ENCODE results near the gene SLC37A3. TPM values are rescaled to one million over a fixed set of nuclear protein-coding genes. Genes with fewer than 3 reads are reported as not detected.
A peak's percentile ranks its signal among the peaks of the same experiment; 100 is the strongest.

Gene SLC37A3
- total RNA-seq, 1 donor from 2014 or later = 84.5 TPM

DNA sequence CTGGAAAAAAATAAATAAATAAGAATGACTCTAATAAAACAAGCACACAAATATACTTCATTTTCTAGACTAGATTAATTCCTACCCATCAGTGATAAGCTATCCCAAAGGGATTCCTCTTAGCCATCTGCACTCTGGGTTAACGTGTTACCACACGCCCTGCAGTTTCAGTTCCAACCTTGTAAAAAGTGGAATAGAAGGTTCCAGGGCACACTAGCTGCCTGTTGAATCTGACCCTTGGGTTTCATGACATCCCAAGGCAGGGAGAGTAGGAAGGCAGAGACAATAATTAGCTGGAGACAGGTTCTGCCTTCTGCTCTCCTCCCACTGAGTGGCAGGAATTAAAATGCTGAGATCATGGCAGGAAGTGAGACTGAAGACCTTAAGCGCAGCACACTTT, 33.5 kb downstream of the SLC37A3 start:
- H3K4me1 Mint-ChIP-seq (ENCODE audit: low read depth, unreplicated experiment) = peaks cover 13% of the 10 kb centered on the region
- H3K4me3 Mint-ChIP-seq (ENCODE audit: unreplicated experiment) = no peak overlapping the region
- H3K27me3 Mint-ChIP-seq (ENCODE audit: unreplicated experiment) = peaks cover 8% of the 10 kb centered on the region
- peaks cover 10% of the 10 kb centered on the region for H3K9me3 Mint-ChIP-seq (ENCODE audit: unreplicated experiment)
- TF ChIP-seq CTCF (IDR thresholded peaks at IDR 0.05; ENCODE audit: partially characterized antibody, unreplicated experiment) = no peak
- H3K27ac Mint-ChIP-seq (ENCODE audit: unreplicated experiment) = peak overlapping the region; percentile 12
- peaks cover 11% of the 10 kb centered on the region for H3K36me3 Mint-ChIP-seq (ENCODE audit: unreplicated experiment)
- DNase-seq = no peak

- no peak for DNase-seq
- Mint-ChIP-seq H3K27me3 (ENCODE audit: unreplicated experiment) (peaks cover 6% of the 10 kb centered on the region), H3K36me3 (ENCODE audit: unreplicated experiment) (peaks cover 6% of the 10 kb centered on the region), H3K9me3 (ENCODE audit: unreplicated experiment) (peaks cover 4% of the 10 kb centered on the region), H3K4me3 (ENCODE audit: unreplicated experiment) (no peak overlapping the region), H3K27ac (ENCODE audit: unreplicated experiment) (peak overlapping the region; percentile 60), H3K4me1 (ENCODE audit: low read depth, unreplicated experiment) (peaks cover 10% of the 10 kb centered on the region)
- TF ChIP-seq CTCF (IDR thresholded peaks at IDR 0.05; ENCODE audit: partially characterized antibody, unreplicated experiment) = no peak
Measured at GRCh38 chr7:140360697-140361229, 37.6 kb downstream of the SLC37A3 start.

DNA sequence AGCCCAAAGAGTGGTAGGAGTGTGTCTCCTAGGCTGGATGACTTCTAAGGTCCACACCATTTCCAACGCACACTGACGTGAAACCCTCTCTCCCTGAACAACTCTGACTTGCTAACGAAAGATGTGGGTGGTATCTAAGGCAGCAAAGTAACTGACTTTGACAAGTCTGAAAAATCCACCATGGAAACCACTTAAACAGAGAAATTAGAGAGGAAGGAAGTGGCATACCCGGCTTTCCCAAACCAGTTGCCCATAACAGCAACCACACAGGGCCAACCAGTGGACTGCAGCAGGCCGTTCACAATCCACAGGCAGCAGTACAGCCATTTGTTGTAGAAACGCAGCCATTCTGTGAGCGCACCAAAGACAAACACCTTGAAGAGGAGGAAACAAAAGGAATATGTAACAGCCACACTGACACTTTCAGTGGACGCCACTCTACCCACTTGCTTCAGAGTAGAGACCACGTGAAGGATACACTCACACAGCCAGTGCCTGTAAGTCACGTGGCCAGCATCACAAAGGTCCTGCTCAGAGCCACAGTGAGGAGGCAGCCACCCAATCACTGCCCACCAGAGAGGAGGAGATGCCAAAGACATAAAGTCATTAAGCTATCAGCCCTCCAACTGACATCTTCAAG, 39.8 kb downstream of the SLC37A3 start:
- peaks cover 2% of the 10 kb centered on the region for H3K4me1 Mint-ChIP-seq (ENCODE audit: low read depth, unreplicated experiment)
- peaks cover 13% of the 10 kb centered on the region for H3K36me3 Mint-ChIP-seq (ENCODE audit: unreplicated experiment)
- H3K27ac Mint-ChIP-seq (ENCODE audit: unreplicated experiment) = no peak overlapping the region
- no peak overlapping the region for H3K4me3 Mint-ChIP-seq (ENCODE audit: unreplicated experiment)
- peaks cover 4% of the 10 kb centered on the region for H3K9me3 Mint-ChIP-seq (ENCODE audit: unreplicated experiment)
- peaks cover 6% of the 10 kb centered on the region for H3K27me3 Mint-ChIP-seq (ENCODE audit: unreplicated experiment)
- DNase-seq = no peak
- no peak for TF ChIP-seq CTCF (IDR thresholded peaks at IDR 0.05; ENCODE audit: partially characterized antibody, unreplicated experiment)

GRCh38 chr7:140358024-140358411, 40.3 kb downstream of the SLC37A3 start:
- H3K36me3 Mint-ChIP-seq (ENCODE audit: unreplicated experiment) = peaks cover 13% of the 10 kb centered on the region
- TF ChIP-seq CTCF (IDR thresholded peaks at IDR 0.05; ENCODE audit: partially characterized antibody, unreplicated experiment) = no peak
- H3K27ac Mint-ChIP-seq (ENCODE audit: unreplicated experiment) = no peak overlapping the region
- no peak for DNase-seq
- no peak overlapping the region for H3K4me3 Mint-ChIP-seq (ENCODE audit: unreplicated experiment)
- peaks cover 4% of the 10 kb centered on the region for H3K9me3 Mint-ChIP-seq (ENCODE audit: unreplicated experiment)
- peaks cover 2% of the 10 kb centered on the region for H3K4me1 Mint-ChIP-seq (ENCODE audit: low read depth, unreplicated experiment)
- peaks cover 6% of the 10 kb centered on the region for H3K27me3 Mint-ChIP-seq (ENCODE audit: unreplicated experiment)

DNA sequence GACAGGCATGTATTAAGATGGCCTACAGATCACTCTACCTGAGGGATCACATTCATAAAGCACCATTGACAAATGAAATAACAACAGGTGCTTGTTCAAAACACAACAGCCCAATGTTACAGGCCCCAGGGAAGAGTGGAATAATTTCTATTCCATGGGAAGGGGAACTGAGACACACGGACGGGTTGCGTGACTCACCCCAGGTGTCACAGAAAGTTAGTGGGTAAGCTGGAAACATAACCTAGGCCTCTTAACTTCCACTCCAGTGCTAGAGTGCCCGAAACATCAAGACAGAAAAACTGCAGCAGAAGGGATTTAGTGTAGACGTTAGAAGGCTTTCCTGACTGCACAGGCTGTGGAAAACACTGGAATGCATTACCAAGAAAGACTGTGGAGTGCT, 48.3 kb downstream of the SLC37A3 start:
- Mint-ChIP-seq H3K9me3 (ENCODE audit: unreplicated experiment) (peaks cover 3% of the 10 kb centered on the region), H3K4me1 (ENCODE audit: low read depth, unreplicated experiment) (peaks cover 13% of the 10 kb centered on the region), H3K27ac (ENCODE audit: unreplicated experiment) (no peak overlapping the region), H3K27me3 (ENCODE audit: unreplicated experiment) (no peaks in the 10 kb centered on the region), H3K36me3 (ENCODE audit: unreplicated experiment) (peaks cover 12% of the 10 kb centered on the region), H3K4me3 (ENCODE audit: unreplicated experiment) (no peak overlapping the region)
- no peak for TF ChIP-seq CTCF (IDR thresholded peaks at IDR 0.05; ENCODE audit: partially characterized antibody, unreplicated experiment)
- DNase-seq = no peak
